Measurements from ENCODE around the gene ANKRD28.

DNA sequence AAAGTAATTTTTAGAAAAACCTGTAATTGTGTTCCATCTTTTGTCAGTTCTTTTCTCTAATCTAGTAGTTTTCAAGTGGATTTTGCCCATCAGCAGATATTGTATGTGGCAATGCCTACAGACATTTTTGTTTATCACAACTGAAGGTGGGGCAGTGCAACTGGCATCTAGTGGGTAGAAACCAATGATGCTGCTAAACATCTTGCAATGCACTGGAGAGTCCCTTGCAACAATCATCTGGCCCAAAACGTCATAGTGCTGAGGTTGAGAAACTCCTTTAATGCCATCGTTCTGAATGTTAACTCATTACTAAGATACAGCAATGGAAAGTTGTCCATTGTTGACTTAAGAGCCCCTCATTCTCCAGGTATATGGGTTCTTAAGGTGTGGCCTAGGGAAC is 116.1 kb downstream of the ANKRD28 start:
- TF ChIP-seq EZH2phosphoT487 (IDR thresholded peaks at IDR 0.05; ENCODE audit: borderline replicate concordance, low read depth, low read length) = no peak
- TF ChIP-seq, protein P1, sequence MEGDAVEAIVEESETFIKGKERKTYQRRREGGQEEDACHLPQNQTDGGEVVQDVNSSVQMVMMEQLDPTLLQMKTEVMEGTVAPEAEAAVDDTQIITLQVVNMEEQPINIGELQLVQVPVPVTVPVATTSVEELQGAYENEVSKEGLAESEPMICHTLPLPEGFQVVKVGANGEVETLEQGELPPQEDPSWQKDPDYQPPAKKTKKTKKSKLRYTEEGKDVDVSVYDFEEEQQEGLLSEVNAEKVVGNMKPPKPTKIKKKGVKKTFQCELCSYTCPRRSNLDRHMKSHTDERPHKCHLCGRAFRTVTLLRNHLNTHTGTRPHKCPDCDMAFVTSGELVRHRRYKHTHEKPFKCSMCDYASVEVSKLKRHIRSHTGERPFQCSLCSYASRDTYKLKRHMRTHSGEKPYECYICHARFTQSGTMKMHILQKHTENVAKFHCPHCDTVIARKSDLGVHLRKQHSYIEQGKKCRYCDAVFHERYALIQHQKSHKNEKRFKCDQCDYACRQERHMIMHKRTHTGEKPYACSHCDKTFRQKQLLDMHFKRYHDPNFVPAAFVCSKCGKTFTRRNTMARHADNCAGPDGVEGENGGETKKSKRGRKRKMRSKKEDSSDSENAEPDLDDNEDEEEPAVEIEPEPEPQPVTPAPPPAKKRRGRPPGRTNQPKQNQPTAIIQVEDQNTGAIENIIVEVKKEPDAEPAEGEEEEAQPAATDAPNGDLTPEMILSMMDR (conservative IDR thresholded peaks at IDR 0.05; ENCODE audit: low read length) = no peak
